Measurements from ENCODE around the gene HAL.

Gene HAL, protein sequence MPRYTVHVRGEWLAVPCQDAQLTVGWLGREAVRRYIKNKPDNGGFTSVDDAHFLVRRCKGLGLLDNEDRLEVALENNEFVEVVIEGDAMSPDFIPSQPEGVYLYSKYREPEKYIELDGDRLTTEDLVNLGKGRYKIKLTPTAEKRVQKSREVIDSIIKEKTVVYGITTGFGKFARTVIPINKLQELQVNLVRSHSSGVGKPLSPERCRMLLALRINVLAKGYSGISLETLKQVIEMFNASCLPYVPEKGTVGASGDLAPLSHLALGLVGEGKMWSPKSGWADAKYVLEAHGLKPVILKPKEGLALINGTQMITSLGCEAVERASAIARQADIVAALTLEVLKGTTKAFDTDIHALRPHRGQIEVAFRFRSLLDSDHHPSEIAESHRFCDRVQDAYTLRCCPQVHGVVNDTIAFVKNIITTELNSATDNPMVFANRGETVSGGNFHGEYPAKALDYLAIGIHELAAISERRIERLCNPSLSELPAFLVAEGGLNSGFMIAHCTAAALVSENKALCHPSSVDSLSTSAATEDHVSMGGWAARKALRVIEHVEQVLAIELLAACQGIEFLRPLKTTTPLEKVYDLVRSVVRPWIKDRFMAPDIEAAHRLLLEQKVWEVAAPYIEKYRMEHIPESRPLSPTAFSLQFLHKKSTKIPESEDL

GRCh38 chr12:95996034-95996658, at the start of gene HAL:
Gene HAL, minus strand, starts transcription at chr12:95996344. Its CDS starts 434 bp downstream, at chr12:95995910.
- no peak for DNase-seq

DNA sequence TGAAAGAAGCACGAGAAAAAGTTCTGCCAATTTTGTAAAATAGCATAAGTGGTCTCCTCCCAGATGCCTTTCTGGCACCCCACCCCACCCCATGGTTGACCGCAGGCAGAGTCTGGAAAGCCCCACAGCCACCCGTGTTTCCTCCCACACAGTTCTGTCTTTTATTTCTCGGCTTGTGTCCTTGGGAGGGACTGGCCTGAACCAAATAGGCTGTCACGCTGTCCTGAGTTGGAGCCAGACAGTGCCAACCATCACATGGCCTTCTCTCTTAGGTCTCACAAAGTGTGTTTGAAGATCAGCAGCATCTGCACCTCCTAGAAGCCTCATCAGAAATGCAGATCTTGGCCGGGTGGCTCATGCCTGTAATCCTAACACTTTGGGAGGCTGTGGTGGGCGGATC, 49.4 kb upstream of the HAL start:
- DNase-seq: no peak

DNA sequence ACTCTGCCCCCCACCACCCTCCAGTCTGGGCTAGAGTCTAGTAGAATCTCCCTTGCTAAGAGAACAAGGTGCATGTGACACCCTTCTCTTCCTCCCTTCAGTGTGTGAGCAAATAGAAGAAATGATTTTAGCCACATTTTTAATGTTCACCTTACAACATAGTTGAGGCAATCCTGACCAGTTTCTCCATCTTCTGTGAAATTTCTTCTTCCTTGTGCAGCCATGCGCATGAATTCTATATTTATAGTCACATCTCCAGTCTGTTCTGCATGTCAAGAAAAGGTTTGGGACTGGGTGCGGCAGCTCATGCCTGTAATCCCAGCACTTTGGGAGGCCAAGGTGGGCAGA, 48.8 kb upstream of the HAL start:
- DNase-seq: no peak

DNA sequence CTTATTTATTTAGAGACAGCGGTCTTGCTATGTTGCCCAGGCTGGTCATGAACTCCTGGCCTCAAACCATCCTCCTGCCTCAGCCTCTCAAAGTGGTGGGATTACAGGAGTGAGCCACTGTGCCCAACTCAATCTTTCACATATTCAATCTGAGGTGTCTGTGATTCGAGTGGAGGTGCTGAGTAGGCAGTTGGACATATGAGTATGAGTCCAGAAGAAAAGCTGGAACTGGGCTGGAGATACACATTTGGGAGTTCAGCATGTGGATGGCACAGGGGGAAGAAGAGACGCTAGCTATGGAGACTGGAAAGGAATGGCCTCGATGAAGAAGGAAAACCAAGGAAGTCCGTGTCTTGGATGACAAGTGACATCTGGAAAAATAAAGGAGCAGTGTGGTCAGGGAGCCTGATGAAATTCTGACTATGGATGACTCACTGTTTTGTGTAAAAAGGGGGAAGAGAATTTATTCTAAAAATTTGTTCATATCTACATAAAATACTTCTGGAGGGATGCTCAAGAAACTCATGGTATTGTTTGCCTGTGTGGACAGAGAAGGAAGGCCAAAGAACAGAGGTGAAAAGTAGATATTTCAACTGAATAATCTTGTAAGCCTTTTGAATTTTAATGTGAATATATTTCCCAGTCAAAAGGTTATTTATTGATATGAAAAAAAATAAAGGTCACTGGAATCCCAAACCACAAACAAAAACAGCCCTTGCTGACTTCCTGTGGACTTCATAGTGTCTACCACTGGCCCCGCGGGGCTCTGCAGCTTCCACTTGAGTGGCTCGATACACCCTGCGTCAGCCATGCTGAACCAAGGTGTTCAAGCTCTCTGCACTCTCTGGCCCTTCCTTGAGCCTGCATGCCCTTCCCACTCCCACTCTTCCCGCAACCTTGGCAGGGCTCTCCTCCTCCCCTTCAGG, 48.1 kb upstream of the HAL start:
- no peak for DNase-seq

DNA sequence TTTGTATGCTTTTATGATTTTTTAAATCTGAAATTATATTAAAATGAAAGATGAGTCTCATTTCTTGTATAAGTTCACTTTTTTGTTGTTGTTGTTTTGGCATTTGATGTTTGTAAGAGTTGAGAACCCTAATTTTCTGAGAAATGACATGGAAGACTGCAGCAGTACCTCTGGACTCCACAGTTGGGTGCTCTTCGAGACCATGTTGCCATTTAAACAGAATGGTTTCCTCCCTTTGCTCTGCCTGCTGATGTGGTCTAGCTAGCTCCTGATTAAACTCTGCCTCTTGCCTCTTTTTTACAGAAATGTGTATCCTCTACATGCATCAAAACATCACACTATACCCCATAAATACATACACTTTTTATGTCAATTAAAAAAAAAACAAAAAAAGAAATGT, 45.0 kb upstream of the HAL start:
- DNase-seq: no peak

DNA sequence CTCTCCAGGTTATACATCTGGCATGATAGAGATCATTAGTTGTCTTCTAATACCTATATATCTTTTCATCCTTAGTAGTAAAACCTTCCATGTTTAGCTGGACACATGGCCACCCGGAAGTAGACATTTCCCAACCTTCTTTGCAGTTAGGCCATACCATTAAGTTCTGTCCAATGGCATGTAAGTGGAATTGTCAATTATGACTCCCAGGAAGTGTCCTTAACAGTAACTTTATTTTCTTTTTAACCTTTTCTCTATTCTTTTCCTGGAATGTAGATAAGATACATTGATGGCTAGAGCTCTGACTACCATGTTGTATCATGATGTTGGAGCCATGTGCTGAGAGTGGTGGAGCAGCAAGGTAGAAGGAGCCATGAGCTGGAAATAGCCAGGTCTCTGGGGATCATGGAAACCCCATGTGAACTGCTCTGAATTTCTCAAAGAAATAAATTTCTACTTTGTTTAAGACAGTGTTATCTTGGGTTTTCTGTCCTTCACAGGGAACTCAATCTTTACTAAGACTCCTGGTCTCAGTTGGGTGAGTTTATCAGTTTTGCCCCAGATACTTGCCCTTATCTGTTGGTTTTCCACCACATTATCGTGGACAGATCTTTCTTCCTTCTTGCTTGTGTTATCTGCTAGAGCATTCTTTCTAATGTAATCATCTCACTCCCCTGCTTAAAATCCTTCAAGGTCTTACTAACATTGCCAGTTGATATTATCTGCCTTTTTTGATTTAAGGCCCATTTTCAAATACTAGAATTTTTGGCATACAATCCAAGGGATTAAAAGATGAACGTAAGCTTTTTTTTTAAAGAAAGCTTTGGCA, 44.4 kb upstream of the HAL start:
- DNase-seq: no peak

DNA sequence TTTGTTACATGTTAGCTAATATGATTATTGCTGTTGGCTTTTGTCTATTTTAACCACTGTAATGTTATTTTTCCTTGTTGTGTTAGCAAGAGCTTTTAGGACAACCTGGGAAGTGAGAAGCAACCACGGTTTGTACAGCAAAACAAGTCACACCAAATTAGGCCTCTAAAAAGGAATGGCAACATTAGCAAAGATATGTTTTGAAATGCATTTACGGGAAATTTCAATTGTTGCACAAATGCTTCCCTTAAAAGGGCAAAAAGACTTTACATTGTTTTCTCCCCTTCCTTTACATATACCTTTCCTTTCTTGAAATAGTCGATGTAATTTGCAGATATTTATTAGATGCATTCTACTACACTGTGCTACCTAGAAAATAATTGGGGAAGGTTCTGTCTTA, 43.4 kb upstream of the HAL start:
- no peak for DNase-seq

- no peak for DNase-seq
These were observed 40.8 kb upstream of the HAL start for GRCh38 chr12:96036765-96037455.

- peak; percentile 98 for DNase-seq
These were observed 39.4 kb upstream of the HAL start, which contains the start of gene LTA4H for GRCh38 chr12:96035283-96036236. Gene LTA4H, minus strand, starts transcription at chr12:96035587. Its CDS starts 68 bp downstream, at chr12:96035519.

DNA sequence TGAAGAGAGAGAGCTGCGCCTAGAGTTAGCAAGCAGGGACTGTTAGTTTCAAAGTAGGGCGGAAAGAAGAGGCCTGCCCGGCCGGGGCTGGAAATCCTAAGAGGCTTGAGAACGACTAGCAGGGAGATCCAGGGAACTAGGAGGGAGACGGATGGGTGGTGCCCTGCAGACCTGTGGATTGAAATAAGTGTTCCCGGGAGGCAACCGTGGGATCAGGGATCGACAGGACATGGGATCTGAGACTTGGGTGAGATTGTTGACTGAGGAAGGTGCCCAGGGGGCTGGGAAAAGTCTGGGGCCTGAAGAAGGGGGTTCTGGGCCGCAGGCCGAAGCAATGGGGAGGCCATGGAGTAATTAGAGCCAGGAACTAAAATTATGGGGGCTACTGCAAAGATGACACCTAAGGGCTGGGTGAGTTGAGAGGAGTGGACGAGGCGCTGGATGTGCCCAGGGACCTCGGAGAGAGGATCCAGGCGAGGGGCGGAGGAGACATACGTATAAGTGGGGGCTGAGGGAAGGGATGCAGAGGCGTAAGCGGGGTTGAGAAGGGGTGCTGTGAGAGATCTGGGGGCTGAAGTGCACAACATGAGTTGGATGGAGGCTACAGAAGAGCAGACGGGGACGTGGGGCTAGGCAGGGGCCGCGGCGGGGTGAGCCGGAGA, 38.6 kb upstream of the HAL start:
- peak; percentile 41 for DNase-seq

DNA sequence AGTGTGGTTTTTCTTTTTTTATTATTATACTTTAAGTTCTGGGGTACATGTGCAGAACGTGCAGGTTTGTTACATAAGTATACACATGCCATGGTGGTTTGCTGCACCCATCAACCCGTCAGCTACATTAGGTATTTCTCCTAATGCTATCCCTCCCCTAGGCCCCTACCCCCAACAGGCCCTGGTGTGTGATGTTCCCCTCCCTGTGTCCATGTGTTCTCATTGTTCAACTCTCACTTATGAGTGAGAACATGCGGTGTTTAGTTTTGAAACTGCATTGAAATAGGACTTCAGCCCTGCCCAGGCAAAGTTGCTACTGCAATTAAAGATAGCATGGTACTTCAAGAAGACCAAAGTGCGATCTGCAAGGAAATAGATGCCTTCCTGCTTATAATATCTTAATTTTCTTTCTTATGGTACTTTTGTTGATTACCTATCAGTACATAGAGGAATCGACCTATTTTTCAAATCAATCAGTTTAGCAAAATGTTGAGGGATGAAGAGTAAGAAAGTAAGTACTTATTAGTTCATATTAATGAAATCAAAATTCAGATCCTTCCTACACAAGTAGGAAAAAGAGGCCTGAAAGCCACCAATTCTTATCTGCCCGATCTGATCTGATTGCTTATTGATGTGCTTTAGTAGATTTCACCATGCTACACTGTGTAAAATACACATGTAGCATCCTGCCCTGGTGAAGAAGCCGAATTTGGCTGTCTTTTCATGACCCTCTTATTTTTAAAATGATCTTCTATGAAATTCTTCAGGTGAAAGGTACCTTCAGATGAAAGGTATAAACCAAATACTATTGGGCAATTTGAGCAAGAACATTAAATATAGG, 37.6 kb upstream of the HAL start:
- no peak for DNase-seq

DNA sequence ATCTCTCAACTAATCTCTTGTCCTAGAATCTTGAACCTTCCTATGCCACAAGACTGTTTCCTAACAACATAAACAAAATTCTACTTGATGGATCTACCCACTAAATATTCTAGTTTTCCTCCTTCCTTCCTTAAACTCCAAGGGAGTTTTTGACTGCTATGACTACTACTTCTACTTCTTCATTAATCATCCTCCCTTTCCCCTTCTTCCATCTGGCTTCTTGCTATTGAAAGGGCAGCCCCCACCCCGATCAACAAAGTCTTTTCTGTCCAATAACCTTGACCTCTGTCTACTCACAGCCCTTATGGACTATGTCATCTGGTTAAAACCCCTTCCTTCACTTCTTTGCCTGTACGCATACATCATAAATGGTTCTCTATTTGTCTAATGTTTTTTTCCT, 33.7 kb upstream of the HAL start:
- DNase-seq: no peak

GRCh38 chr12:96028538-96028937, 32.4 kb upstream of the HAL start:
- DNase-seq: no peak

DNA sequence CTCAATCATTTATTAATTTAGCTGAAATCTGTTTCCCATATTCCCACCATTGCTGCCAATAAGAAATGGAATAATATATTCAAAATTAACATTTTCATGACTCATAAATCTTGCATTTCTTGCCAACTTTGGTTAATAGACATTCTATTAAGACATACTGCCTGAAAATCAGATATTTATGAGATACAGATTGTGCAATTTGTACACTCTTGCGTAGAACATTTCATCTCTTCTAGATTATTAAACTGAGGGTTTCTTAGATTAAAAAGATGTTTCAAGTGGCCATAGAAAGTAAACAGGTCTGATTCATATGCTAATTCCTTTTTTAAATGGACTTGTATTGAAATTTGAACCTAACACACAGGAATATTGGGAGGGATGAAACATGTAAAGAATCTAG, 30.2 kb upstream of the HAL start:
- no peak for DNase-seq

GRCh38 chr12:96025518-96025917, 29.4 kb upstream of the HAL start:
- no peak for DNase-seq

- no peak for DNase-seq
These were observed 24.3 kb upstream of the HAL start for GRCh38 chr12:96020314-96021003.

DNA sequence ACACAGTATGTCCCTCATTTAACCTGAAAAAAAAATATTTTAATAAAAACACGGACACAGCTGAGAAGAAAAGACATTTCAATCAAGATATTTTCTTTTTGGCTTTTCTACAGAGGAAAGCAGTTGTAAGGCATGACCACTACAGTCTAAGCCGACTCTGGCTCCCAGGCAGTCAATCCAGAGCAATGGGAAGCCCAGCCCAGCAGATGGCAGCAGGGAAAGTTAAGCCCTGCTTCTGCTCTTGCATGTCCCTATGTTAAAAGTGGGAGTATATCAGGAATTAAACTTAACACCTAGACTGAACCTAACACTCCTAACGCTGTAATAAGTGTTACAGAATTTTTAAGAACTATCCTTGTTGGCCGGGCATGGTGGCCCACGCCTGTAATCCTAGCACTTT, 19.5 kb upstream of the HAL start:
- DNase-seq: peak; percentile 1

Measured in kidney glomerular epithelial cell (primary cell).